Measurements from ENCODE around the gene CYP27C1. TPM values are rescaled to one million over a fixed set of nuclear protein-coding genes. Genes with fewer than 3 reads are reported as not detected.

The CYP27C1 gene
- total RNA-seq, 4 donors from 2014 or later: 2.4 to 3.5 (median 2.7) TPM

GRCh38 chr2:127157651-127158485 lies 62.2 kb downstream of the CYP27C1 start:
- 75 to 76% methylated on average over 16 of the region's 16 CpGs for WGBS, 2 donors
- DNase-seq (ENCODE audit: low spot score in 2 of 2): peak; percentile 11 to 80
- TF ChIP-seq POLR2A (IDR thresholded peaks at IDR 0.05) (no peak), CTCF (IDR thresholded peaks at IDR 0.05) (no peak)
- intact Hi-C loops (cut with DNase I; ENCODE audit: low total_unique reads): no loop called here
- no peak overlapping the region for H3K4me3 ChIP-seq (ENCODE audit: low read depth, poor library complexity, severe bottlenecking)

GRCh38 chr2:127157114-127157513 lies 63.0 kb downstream of the CYP27C1 start:
- H3K4me3 ChIP-seq (ENCODE audit: low read depth, poor library complexity, severe bottlenecking): no peak overlapping the region
- WGBS, 2 donors: 94 to 96% methylated on average over 6 of the region's 6 CpGs
- intact Hi-C loops (cut with DNase I; ENCODE audit: low total_unique reads): no loop called here
- DNase-seq (ENCODE audit: low spot score in 2 of 2): no peak
- TF ChIP-seq CTCF (IDR thresholded peaks at IDR 0.05) (no peak), POLR2A (IDR thresholded peaks at IDR 0.05) (no peak)

- peak in 1 of 2 donors; percentile 46 for DNase-seq (ENCODE audit: low spot score in 2 of 2)
- intact Hi-C loops (cut with DNase I; ENCODE audit: low total_unique reads): no loop called here
- no peak overlapping the region for H3K4me3 ChIP-seq (ENCODE audit: low read depth, poor library complexity, severe bottlenecking)
- 28 to 46% methylated on average over 2 of the region's 2 CpGs for WGBS, 2 donors
- TF ChIP-seq CTCF (IDR thresholded peaks at IDR 0.05) (no peak), POLR2A (IDR thresholded peaks at IDR 0.05) (no peak)
These were observed 64.2 kb downstream of the CYP27C1 start for GRCh38 chr2:127155947-127156346.

- WGBS, 2 donors: 72 to 78% methylated on average over 7 of the region's 7 CpGs
- no peak for DNase-seq (ENCODE audit: low spot score in 2 of 2)
- TF ChIP-seq CTCF (IDR thresholded peaks at IDR 0.05) (no peak), POLR2A (IDR thresholded peaks at IDR 0.05) (no peak)
These were observed 65.0 kb downstream of the CYP27C1 start for GRCh38 chr2:127155028-127155581.

GRCh38 chr2:127154396-127154795 lies 65.7 kb downstream of the CYP27C1 start:
- no peak for DNase-seq (ENCODE audit: low spot score in 2 of 2)
- no peak overlapping the region for H3K4me3 ChIP-seq (ENCODE audit: low read depth, poor library complexity, severe bottlenecking)
- WGBS, 2 donors: 81 to 83% methylated on average over 4 of the region's 4 CpGs
- no peak for TF ChIP-seq CTCF (IDR thresholded peaks at IDR 0.05)
- no peak for TF ChIP-seq POLR2A (IDR thresholded peaks at IDR 0.05)
- intact Hi-C loops (cut with DNase I; ENCODE audit: low total_unique reads): no loop called here

More at GRCh38 chr2:127155028-127155581, 65.0 kb downstream of the CYP27C1 start:
- intact Hi-C loops (cut with DNase I; ENCODE audit: low total_unique reads): no loop called here
- H3K4me3 ChIP-seq (ENCODE audit: low read depth, poor library complexity, severe bottlenecking): no peak overlapping the region

Measured in lower leg skin (tissue), 4 donors.